IMR-90 (cell line): ENCODE results near the gene CARTPT.

Experiments used
- CEBPB ChIP-seq: IDR thresholded peaks from 2 replicates; pipeline ENCODE4 v1.6.1; 2012; ENCODE audit warnings: low read depth, low read length, improper control_type of control experiment
- CTCF ChIP-seq: conservative IDR thresholded peaks from 2 replicates; pipeline ENCODE4 v1.5.1; 2012; ENCODE audit warnings: mild to moderate bottlenecking, low read depth, low read length, improper control_type of control experiment
- FOS ChIP-seq: fragments of 150-350 bp; IDR thresholded peaks from 2 replicates; pipeline ENCODE4 v1.6.1; 2016; ENCODE audit warnings: low read depth, low read length
- NFE2L2 ChIP-seq: fragments of 150-350 bp; IDR thresholded peaks from 2 replicates; pipeline ENCODE4 v1.6.1; 2016; ENCODE audit warnings: low read depth, mild to moderate bottlenecking, low read length
- POLR2A ChIP-seq: IDR thresholded peaks from 2 replicates; pipeline ENCODE4 v1.6.1; 2012; ENCODE audit warnings: mild to moderate bottlenecking, low read depth, low read length
- RAD21 ChIP-seq: IDR thresholded peaks from 2 replicates; pipeline ENCODE4 v1.6.1; 2012; ENCODE audit warnings: low read length, improper control_type of control experiment
- USF2 ChIP-seq: fragments of 150-350 bp; IDR thresholded peaks from 2 replicates; pipeline ENCODE4 v1.6.1; 2017; ENCODE audit warnings: mild to moderate bottlenecking, antibody characterized with exemption, low read length, low read depth

GRCh38 chr5:71762826-71763225 lies 43.8 kb downstream of the CARTPT start:
- TF ChIP-seq USF2 (no peak), NFE2L2 (no peak), RAD21 (no peak), POLR2A (no peak), CTCF (no peak), FOS (no peak), CEBPB (no peak)
